Activated naive CD4-positive, alpha-beta T cell treated with anti-CD3 and anti-CD28 coated beads, Interleukin-2, amount 50 U/mL, for 16 hours (primary cell): Measurements from ENCODE around the gene PRICKLE2.

Experiments
- DNase-seq: peaks from one replicate; pipeline ENCODE4 v3.0.0-alpha.2; 2020

The PRICKLE2 gene

DNA sequence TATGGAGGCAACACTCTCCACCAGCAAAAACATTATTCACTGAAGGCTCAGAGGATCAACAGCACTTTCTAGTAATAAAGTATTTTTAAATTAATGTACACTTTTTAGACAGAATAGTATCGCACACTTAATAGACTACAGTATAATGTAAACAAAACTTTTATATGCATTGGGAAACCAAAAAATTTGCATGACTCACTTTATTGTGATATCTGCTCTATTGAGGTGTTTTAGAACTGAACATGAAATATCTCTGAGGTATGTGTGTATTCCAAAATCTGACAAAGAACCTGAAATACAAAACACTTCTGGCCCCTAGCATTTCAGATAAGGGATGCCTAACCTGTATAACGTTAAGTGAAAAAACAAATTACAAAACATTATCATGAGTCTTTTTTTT, 99.7 kb downstream of the PRICKLE2 start:
- DNase-seq = no peak

DNA sequence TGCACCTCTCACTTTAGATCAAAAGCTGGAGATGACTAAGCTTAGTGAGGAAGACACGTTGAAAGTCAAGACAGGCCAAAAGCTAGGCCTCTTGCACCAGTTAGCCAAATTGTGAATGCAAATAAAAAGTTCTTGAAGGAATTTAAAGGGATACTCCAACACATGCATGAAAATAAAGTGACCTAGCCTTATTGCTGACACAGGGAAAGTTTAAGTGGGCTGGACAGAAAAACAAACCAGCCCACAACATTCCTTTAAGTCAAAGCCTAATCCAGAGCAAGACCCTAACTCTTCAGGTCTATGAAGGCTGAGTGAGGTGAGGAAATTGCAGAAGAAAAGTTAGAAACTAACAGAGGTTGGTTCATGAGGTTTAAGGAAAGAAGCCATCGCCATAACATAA, 101.3 kb downstream of the PRICKLE2 start:
- no peak for DNase-seq

DNA sequence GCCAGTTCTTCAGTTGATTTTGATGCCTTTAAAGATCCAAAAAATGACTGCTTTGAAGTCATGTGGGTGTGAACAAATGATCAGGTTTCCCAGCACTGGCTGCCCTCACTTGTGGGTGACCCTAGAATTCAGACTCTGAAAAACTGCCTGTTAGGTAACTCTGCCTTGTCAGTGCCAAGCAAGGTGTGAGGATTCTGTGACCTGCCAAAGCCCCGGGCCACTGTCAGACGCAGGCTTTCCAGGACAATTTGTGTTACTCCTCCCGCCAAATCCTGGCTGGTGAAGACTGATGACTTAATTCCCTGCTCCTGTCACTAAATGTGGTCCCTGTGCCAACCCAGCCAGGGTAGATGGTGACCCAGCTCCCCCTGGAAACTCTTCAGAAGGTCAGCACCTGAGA, 102.8 kb downstream of the PRICKLE2 start:
- DNase-seq = no peak

DNA sequence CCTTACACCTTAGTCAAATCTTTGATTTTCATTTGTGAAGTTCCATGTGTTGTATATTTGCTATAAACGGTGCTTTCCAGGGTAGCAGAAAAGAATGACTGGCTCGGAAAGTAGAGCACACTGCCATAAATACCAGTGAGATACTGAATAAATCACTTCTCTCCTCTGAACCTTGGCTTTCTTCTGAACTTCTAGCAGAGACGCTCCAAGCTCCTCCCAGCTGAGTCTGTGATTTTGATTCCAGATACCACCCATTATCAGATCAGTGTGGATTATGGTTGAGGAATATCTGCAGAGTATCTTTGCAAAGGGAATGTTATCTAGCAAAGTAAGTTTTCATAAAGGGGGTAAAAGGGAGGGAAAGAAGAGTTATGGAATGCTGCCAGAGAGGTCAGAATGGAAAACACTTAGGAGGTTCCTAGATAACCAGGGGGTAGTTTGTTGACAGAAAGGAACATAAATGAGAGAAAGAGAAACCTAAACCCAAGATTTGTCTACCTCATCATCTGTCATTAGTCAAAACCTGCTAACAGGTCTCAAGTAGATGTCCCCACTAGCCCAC, 103.4 kb downstream of the PRICKLE2 start:
- no peak for DNase-seq

DNA sequence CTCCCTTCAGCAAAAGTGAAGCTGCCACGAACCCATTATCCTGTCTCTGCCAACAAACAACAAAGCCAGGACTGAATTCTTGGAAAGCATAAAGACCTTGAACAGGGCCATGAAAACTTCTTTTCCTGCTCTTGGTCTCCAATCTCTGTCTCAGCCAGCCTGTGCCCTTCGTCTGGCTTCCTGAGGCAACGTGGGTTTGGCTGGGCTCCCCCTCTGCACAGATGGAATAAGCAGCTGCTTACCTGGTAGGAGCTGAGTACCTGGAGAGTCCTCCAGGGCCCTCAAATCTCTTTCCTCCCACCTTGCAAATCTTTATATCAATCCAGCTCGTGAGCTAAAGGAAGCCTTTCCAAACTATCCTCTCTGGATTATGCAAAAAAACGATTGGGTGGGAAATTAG, 104.4 kb downstream of the PRICKLE2 start:
- no peak for DNase-seq

DNA sequence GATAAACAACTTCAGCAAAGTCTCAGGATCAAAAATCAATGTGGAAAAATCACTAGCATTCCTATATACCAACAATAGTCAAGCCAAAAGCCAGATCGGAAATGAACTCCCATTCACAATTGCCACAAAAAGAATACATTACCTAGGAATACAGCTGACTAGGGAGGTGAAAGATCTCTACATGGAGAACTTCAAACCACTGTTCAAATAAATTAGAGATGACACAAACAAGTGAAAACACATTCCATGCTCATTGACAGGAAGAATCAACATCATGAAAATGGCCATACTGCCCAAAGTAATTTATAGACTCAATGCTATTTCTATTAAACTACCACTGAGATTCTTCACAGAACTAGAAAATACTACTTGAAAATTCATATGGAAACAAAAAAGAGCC, 107.8 kb downstream of the PRICKLE2 start:
- no peak for DNase-seq

DNA sequence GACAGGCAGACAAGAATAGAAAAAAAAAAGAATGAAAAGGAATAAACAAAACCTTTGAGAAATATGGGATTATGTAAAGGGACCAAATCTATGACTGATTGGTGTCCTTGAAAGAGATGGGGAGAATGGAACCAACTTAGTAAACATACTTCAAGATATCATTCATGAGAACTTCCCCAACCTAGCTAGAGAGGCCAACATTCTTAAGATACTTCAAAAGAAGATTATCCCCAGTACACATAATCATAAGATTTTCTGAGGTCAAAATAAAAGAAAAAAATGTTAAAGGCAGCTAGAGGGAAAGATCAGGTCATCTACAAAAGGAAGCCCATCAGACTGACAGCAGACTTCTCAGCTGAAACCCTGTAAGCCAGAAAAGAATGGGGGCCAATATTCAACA, 110.6 kb downstream of the PRICKLE2 start:
- no peak for DNase-seq

DNA sequence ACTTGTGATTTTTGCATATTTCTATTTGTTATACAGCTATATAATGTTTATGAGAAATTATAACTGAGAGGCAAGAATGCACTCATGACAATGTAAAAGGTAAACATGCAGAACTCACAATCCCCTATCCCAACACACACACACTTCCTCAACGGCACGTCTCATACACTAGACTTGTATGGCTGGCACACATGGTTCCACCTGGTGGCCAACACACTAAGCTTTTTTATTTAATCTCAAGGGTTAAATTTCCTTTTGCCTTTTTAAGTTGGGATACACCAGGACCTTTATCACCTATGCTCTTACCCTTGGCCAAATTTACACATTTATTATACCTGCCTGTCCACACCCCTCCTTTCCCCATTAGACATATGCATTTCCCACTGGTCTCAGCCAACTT, 113.4 kb downstream of the PRICKLE2 start:
- DNase-seq = no peak

DNA sequence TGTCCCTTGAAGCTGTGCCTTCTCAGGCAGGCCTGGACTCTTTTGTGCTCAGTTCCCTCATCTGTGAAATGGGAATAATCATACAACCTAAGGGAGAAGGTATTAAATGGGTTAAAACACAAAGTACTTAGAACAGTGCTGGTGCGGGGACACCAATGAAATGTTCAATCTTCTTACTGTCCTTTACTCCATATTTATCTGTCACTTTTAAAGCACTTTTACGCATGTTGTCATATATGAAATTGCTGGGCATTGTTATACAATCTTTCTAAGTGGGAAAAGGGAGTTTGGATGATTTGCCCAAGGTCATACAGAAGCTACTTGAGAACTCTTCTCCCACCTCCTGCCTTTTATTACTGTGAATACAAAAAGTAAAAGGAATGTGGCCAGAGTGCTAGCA, 114.2 kb downstream of the PRICKLE2 start:
- no peak for DNase-seq

DNA sequence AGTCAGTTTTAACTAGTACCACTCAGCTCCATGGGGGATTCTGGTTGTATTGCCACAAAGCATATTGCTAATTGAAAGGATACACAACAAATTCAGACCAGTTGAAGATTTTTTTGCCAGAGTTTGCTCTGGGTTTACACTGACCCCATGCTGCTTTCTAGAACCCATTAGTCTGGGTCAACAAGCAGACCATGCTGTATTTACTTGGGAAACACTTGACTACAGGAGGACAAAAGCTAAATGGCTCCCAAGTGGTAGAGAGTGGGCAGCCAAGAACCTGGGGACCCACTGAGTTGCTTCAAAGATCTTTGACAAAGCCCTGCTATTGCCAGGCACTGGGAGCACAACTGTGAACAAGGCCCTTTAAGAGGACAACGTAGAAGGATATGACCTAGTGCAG, 115.2 kb downstream of the PRICKLE2 start:
- DNase-seq = no peak

DNA sequence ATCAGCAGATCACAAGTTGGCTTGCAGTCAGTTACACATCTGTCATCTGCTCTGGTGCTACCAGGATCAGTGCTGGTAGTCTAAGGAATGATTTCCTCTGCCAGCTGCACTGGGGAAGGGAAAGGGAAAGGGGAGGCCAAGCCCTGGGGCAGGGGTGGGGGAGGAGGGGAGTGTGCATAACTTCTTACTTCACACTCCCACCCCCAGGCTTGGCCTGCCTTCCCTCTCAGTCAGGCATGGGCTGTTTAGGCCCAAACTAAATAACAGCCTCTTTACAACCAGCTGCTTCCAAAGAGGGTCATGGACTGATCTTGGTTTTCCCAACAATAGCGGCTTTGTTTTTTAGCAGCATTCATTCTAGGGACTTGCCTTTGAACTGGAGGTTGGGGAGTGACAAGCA, 115.8 kb downstream of the PRICKLE2 start:
- no peak for DNase-seq

DNA sequence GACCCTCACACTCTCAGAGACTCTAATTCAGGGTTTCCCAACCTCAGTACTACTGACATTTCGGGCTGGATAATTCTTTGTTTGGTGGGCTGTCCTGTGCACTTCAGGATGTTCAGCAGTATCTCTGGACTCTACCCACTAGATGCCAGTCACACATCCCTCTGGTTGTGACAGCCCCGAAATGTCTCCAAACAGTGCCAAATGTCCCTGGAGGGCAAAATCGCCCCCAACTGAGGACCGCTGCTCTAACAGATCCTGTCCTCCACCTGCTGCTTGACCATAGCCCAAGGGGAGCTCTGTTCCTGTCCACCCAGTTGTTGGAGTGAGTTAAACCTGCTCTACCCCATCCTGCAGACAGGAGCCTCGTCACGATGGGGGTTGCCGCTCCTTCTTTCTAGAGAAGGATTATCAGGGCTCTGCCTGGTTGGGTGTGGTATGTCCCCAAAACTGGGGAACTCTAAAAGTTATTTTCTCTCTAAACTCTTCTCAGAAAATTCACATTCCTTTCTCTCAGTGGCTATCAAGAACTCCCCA, 116.4 kb downstream of the PRICKLE2 start:
- no peak for DNase-seq

DNA sequence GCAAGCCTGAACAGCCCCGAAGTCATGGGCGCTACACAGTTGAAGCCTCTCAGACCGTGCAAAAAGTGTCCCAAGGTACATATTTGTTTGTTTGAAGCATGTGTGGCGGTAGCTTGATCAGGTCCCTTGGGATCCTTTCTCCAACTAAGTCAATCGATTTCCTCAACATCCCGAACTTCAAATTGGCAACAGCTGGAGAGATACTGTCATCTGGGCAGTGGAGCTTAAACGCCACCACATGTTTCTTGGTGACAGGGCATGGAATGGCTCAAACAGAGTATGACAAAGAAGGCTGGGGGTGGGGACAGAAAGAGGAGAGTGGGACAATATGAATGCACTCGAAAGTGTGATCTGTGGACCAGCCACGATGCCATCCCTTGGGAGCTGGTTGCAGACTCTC, 117.0 kb downstream of the PRICKLE2 start:
- no peak for DNase-seq

DNA sequence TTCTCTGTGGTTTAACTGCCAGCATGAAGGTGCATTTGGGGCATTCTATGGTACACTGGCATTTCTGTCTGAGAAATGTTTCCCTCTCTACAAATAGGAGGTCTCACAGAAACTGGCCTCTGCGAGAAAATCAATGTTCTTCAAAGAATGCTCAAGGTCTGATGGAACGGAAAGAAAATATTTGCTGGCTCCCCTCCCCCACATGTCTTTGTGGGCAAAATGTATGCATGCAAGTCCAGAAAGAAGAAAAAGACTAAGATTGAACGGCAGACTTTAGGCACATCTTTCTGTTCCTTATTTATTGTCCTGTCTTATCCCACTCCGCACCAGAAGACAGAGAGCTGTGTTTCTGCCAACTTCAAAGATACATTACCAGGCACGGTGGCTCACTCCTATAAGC, 118.1 kb downstream of the PRICKLE2 start:
- DNase-seq = no peak

DNA sequence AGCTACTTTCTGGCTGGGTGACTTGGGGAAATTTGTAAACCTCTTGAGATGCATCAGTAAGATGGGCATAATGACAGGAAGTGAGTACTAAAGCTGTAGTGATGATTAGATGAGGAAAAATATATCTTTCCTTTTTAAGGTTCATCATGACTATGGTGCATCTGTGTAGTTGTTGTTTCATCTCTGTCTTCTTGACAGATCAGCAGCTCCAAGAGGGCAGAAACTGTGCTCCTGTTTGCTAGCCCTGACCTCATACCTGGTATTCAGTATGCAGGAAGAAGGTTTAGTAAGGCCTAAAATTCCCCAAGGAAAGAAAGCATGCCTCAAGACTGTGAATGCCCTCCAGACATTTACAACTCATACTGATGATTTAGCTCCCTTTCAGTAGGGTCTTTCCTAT, 119.5 kb downstream of the PRICKLE2 start:
- no peak for DNase-seq

DNA sequence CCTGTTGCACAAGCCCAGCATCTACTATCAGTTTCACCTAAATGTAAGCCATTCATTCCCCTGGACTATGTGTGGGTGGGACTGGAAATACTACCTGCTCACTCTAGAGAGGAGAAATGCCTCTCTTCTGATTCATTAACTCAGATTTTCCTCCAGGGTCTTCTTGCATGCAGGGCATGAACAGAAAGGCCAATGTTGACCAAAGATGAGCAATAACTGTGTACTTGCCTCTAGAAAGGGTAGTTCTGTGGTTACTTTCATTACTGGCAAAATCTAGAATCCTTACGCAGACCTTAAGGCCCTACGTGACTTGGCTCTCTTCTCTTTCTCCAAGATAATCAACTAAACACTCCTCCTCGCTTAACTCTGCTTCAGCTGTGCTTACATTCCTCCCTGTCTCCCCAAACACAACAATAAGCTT, 120.6 kb downstream of the PRICKLE2 start:
- no peak for DNase-seq

DNA sequence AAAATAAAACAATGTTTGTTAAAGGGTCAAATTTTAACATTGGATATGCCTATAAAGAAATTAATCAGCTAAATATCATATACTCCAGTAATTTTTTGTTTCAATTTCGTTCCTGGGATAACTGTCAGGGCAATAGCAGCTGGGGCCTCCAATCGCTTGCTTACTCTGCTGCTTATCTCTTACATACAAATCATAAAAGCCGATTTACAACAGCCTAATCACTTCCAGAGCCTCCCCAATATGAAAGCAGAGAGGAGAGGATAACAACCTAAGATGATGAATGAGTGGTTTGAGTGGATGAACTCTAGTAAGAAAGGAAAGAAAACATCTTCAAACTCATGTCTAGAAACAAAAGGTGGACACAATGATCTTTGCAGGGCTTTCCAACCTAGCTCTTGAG, 121.3 kb downstream of the PRICKLE2 start:
- DNase-seq = no peak

DNA sequence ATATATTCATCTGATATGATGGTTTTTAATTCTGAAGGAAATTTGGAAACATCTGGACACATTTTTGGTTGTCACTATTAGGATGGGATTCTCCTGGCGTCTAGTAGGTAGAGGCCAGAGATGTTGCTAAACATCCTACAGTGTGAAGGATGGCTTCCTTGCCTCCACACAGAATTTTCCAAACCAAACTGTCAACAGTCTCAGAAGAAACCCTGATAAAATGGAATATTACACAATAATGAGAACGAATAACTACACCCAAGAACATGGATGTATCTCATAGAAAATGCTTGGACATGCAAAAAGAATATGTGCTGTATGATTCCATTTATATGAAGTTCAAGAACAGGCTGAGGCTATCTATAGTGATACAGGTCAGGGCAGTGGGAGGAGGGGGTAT, 122.1 kb downstream of the PRICKLE2 start:
- no peak for DNase-seq

DNA sequence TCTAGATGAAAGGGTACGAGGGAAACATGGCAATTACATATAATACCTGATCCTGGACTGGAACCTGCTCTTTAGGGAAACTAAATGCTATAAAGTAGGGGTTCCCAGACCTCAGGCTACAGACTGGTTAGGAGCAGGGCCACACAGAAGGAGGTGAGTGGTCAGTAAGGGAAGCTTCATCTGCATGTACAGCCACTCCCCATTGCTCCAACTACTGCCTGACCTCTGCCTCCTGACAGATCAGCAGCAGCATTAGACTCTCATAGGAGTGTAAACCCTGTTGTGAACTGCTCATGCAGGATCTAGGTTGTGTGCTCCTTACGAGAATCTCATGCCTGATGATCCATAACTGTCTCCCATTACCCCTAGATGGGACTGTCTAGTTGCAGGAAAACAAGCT, 123.1 kb downstream of the PRICKLE2 start:
- DNase-seq = no peak

DNA sequence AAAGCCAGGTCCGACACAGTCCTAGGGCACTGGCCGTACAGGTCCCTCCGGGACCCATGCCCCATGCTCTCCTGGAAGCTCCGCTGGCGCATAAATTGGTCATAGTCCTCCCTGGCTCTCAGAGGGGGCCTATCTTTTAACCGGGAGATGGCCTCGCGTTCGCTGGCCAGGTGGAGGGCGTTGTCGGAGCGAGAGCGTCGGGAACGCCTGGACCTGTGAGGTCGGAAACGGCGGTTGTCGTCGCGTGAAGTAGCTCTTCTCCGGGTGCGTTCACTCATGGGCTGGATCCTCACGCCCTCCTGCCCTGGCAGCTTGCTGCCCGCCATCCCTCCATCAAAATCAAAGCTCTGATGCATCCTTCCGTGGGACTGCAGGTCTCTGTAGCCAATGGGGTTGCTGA, 126.0 kb downstream of the PRICKLE2 start:
- no peak for DNase-seq

DNA sequence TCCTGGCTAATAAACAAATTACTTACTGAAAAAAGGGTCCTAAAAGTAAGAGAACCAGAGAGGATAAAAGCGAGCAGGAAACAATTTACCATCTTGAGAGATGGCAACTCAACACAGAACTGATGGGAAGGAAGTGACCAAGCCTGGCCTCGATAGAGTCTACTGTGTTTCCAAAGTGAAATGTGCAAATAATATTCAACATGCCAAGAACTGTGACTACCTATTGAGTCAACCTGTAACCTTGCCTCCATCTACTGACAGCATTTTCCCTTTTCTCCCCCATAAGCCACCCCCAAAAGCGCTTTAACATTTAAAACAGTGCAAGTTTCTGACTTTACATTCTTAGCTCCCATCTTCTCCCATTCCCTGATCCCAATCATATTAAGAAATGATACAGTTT, 126.6 kb downstream of the PRICKLE2 start:
- DNase-seq = no peak

DNA sequence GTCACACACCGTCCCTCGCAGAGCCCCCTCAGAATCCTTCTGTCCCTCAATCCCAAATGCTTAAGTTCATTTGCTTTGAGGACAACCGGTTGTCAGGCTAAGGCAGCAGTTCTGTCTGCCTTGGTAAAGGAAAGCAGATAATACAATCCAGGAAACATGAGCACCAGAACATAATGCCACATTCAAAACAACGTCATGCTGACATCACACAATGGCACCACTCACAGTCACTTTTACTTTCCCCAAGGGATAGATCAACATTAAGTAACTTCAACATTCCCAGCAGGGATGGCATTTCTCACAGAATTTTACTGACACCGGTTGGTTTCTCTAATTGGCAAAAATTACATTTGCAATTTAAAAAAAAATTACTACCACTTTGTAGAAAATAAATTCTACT, 127.3 kb downstream of the PRICKLE2 start:
- no peak for DNase-seq

DNA sequence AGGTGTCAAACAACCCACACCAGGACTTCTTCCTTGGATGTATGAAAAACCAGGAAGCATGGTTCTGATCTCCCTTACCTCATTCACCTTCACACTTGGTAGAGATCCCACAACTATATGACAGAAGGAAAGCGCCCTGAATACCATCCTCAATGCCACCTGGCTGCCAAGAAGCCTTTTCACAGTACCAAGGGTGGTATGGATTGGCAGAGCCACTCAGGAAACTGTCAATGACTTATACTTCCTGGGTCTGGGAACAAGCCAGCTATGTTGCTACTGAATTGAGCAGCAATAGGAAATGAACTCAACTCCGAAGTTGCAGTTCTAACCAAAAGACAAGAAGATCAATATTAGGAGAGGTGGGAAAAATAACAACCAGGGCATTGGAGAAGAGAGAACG, 129.5 kb downstream of the PRICKLE2 start:
- DNase-seq = no peak

DNA sequence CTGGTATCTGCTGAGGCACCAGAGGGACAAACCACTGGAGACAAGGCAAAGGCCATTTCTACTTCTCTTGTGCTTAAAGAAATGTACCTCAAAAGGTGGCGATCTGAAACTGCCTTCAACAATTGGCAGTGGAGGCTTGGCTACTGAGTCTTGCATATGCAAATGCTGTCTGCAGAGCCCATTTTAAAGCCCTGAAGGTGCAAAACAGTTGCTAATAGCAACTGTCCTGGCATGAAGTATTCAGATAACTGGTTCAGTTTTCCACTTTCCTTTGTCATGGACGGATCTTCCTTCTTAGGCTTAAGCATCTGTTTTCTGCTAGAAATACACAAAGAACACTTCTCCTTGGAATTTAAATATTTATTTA, 130.6 kb downstream of the PRICKLE2 start:
- DNase-seq = no peak

DNA sequence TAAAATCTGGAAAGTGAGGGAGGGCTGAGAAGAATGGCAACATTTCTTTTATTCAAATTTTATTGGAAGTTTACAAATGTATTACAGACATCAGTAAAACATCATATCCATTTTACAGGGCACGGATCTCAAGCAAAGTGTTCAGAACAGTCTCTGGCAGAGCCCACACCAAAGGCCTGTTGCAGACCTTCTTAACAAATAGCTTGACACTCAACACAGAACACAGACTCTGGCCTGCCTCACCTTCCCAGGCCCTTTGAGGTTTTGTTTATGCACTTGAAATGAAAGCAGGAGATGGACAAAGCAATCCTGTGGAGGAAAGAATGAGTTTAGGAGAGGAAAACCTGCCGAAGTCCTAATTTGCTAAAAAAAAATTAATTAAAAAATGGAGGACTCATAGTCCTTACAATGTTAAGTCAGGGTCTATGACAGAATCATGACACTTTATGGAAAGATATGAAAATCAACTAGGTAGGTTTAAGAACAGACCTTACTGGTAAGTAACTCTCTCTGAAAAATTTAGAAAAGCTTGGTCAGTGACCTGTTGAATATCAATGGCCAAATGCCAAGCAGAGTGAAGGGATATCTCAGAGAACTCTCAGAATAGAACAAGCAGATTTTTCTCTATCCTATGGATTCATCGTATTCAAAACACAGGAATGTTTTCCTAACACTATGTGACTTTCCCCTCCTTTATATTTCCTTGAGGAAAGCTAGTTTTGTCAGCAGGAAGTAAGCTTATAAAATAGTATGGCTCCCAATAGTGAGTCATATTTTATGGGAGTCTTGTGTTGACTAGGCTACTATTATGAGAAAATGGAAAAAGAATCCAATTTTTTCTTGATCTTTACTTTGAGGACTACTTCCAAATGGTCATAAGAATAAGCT, 131.2 kb downstream of the PRICKLE2 start:
- DNase-seq = no peak
